Measurements from ENCODE around the gene GNB1L.
"Not testable (repeated sequence)": the region's sequence is repeated elsewhere in the genome, so short reads cannot be mapped to it uniquely, and the experiment has no call there.

GNB1L gene

GRCh38 chr22:19842393-19843106, 12.1 kb downstream of the GNB1L start:
- no peak for DNase-seq

- DNase-seq = no peak
Measured at GRCh38 chr22:19841641-19842392, 12.9 kb downstream of the GNB1L start.

- no peak for DNase-seq
Measured at GRCh38 chr22:19840955-19841640, 13.6 kb downstream of the GNB1L start.

GRCh38 chr22:19840059-19840458, 14.6 kb downstream of the GNB1L start:
- DNase-seq = no peak

- no peak for DNase-seq
Measured at GRCh38 chr22:19837915-19838314, 16.8 kb downstream of the GNB1L start.

- DNase-seq = no peak
Measured at GRCh38 chr22:19836512-19836911, 18.2 kb downstream of the GNB1L start.

GRCh38 chr22:19834599-19834998, 20.1 kb downstream of the GNB1L start:
- DNase-seq = no peak

- not testable (repeated sequence) for DNase-seq
Measured at GRCh38 chr22:19833327-19833726, 21.3 kb downstream of the GNB1L start.

- no peak for DNase-seq
Measured at GRCh38 chr22:19832476-19833108, 22.1 kb downstream of the GNB1L start.

GRCh38 chr22:19831979-19832378, 22.7 kb downstream of the GNB1L start:
- not testable (repeated sequence) for DNase-seq

- no peak for DNase-seq
Measured at GRCh38 chr22:19831016-19831415, 23.7 kb downstream of the GNB1L start.

GRCh38 chr22:19828035-19828401, 26.7 kb downstream of the GNB1L start:
- no peak for DNase-seq

GRCh38 chr22:19827341-19828034, 27.2 kb downstream of the GNB1L start:
- DNase-seq = no peak

GRCh38 chr22:19826619-19826950, 28.1 kb downstream of the GNB1L start:
- no peak for DNase-seq

- no peak for DNase-seq
Measured at GRCh38 chr22:19825904-19826618, 28.6 kb downstream of the GNB1L start.

GRCh38 chr22:19824926-19825339, 29.7 kb downstream of the GNB1L start:
- DNase-seq = no peak

GRCh38 chr22:19824212-19824925, 30.3 kb downstream of the GNB1L start:
- no peak for DNase-seq

GRCh38 chr22:19823902-19824211, 30.8 kb downstream of the GNB1L start:
- DNase-seq = no peak

- no peak for DNase-seq
Measured at GRCh38 chr22:19823191-19823901, 31.3 kb downstream of the GNB1L start.

- no peak for DNase-seq
Measured at GRCh38 chr22:19822301-19823117, 32.2 kb downstream of the GNB1L start.

Measured in NCI-H774 (cell line).